Right atrium auricular region (tissue), 2 donors: ENCODE results near the gene MUC12. TPM values are rescaled to one million over a fixed set of nuclear protein-coding genes. Genes with fewer than 3 reads are reported as not detected.
"Not testable (repeated sequence)": the region's sequence is repeated elsewhere in the genome, so short reads cannot be mapped to it uniquely, and the experiment has no call there.

ENCODE experiments used
- DNase-seq: peaks from one replicate; pipeline ENCODE4 v3.0.0-alpha.2; 2019; ENCODE audit warnings: low spot score
- H3K27ac ChIP-seq, 2 donors: fragments of 200-600 bp; sonication (generic); 1 replicate in 1 of 2; 2 replicates in 1 of 2; pipeline ENCODE4 v1.5.1; 2016 to 2019
- H3K27me3 ChIP-seq, 2 donors: fragments of 200-600 bp; sonication (generic); one replicate each; pipeline versions ENCODE4 v1.5.1 to v1.6.0; 2017 to 2019
- H3K36me3 ChIP-seq: fragments of 200-600 bp; sonication (generic); one replicate; pipeline ENCODE4 v1.5.1; 2016
- H3K4me1 ChIP-seq, 2 donors: fragments of 200-600 bp; sonication (generic); one replicate each; pipeline versions ENCODE4 v1.5.1 to v1.6.0; 2017 to 2019
- H3K4me3 ChIP-seq, 2 donors: fragments of 200-600 bp; sonication (generic); 1 replicate in 1 of 2; 2 replicates in 1 of 2; pipeline ENCODE4 v1.5.1; 2017 to 2019; ENCODE audit warnings: mild to moderate bottlenecking in 1 of 2, moderate library complexity in 1 of 2
- H3K9me3 ChIP-seq, 2 donors: fragments of 200-600 bp; sonication (generic); one replicate each; pipeline ENCODE4 v1.5.1; 2019
- total RNA-seq, 2 donors: library from RNA; depleted of rRNA; stranded (reverse); fragments of >200 nt; gene quantifications; one replicate each; pipeline ENCODE4 v1.1.0, GENCODE V29; 2016
- TF ChIP-seq, protein P1 (sequence below), 2 donors: fragments of 200-600 bp; sonication (generic); IDR thresholded peaks; one replicate each; pipeline ENCODE4 v1.5.1; 2019; ENCODE audit warnings: antibody characterized with exemption in 2 of 2

Gene MUC12, protein sequence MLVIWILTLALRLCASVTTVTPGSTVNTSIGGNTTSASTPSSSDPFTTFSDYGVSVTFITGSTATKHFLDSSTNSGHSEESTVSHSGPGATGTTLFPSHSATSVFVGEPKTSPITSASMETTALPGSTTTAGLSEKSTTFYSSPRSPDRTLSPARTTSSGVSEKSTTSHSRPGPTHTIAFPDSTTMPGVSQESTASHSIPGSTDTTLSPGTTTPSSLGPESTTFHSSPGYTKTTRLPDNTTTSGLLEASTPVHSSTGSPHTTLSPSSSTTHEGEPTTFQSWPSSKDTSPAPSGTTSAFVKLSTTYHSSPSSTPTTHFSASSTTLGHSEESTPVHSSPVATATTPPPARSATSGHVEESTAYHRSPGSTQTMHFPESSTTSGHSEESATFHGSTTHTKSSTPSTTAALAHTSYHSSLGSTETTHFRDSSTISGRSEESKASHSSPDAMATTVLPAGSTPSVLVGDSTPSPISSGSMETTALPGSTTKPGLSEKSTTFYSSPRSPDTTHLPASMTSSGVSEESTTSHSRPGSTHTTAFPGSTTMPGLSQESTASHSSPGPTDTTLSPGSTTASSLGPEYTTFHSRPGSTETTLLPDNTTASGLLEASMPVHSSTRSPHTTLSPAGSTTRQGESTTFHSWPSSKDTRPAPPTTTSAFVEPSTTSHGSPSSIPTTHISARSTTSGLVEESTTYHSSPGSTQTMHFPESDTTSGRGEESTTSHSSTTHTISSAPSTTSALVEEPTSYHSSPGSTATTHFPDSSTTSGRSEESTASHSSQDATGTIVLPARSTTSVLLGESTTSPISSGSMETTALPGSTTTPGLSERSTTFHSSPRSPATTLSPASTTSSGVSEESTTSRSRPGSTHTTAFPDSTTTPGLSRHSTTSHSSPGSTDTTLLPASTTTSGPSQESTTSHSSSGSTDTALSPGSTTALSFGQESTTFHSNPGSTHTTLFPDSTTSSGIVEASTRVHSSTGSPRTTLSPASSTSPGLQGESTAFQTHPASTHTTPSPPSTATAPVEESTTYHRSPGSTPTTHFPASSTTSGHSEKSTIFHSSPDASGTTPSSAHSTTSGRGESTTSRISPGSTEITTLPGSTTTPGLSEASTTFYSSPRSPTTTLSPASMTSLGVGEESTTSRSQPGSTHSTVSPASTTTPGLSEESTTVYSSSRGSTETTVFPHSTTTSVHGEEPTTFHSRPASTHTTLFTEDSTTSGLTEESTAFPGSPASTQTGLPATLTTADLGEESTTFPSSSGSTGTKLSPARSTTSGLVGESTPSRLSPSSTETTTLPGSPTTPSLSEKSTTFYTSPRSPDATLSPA (N-terminal part only)
- total RNA-seq: not detected

DNA sequence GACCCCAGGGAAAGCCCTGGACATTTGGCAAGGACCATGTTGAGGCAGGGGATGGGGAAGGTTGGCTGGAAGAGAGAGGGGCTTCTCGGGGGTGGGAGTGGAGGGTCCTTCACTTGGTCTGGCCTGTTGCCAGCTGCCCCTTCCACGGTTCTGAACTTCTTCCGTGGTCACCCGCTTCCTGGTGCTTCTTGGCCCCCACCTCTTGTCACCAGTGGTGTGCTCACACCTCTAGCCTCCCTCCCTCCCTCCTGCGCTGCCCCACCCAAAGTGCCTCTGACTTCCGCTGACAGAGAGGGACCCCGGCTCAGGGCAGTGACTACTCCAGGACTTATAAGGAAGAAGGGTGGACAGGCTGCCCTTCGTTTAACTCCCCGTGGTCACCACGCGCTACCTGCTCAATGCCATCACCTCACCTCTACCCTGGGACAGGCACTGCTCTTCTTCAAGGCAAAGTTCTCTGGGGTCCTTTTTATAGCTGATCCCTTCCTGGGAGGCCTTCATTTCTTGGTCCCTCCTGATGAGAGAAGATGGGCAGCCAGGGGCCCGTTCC is at the start of gene MUC12:
TSS of gene MUC12 (plus strand) at position 500 of the 550 bp plus-strand sequence. CDS start 58 bp downstream, outside the sequence.
- H3K4me1 ChIP-seq: peaks cover 0 to 18% of the 10 kb centered on the region in 2 donors
- H3K9me3 ChIP-seq: peaks cover 0 to 5% of the 10 kb centered on the region in 2 donors
- DNase-seq: no peak
- peaks cover 16 to 26% of the 10 kb centered on the region in 2 donors for H3K27me3 ChIP-seq
- H3K27ac ChIP-seq: no peak within 1 kb of the TSS
- no peaks in the 10 kb centered on the region for H3K36me3 ChIP-seq
- no peak within 1 kb of the TSS for H3K4me3 ChIP-seq
- TF ChIP-seq, protein P1, sequence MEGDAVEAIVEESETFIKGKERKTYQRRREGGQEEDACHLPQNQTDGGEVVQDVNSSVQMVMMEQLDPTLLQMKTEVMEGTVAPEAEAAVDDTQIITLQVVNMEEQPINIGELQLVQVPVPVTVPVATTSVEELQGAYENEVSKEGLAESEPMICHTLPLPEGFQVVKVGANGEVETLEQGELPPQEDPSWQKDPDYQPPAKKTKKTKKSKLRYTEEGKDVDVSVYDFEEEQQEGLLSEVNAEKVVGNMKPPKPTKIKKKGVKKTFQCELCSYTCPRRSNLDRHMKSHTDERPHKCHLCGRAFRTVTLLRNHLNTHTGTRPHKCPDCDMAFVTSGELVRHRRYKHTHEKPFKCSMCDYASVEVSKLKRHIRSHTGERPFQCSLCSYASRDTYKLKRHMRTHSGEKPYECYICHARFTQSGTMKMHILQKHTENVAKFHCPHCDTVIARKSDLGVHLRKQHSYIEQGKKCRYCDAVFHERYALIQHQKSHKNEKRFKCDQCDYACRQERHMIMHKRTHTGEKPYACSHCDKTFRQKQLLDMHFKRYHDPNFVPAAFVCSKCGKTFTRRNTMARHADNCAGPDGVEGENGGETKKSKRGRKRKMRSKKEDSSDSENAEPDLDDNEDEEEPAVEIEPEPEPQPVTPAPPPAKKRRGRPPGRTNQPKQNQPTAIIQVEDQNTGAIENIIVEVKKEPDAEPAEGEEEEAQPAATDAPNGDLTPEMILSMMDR (IDR thresholded peaks at IDR 0.05): no peak

DNA sequence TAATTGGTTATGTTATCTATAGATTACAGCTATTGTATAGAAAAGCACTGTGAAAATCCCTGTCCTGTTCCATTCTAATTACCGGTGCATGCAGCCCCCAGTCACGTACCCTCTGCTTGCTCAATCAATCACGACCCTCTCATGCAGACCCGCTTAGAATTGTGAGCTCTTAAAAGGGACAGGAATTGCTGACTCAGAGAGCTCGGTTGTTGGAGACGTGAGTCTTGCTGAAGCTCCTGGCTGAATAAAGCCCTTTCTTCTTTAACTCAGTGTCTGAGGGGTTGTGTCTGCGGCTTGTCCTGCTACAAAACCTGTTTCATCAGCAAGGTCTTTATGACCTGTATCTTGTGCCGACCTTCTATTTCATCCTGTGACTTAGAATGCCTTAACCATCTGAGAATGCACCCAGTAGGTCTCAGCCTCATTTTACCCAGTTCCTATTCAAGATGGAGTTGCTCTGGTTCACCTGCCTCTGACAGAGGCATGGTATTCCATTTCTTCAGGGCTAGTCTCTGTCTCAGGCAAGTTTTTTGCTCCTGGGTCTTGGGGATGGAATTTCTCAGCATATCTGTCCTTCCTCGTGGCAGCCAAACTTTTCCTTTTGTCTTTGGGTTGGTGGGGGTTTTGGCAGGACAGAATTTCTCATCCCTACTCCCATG is 49.5 kb upstream of the MUC12 start:
- DNase-seq, H3K9me3 ChIP-seq, H3K27ac ChIP-seq, H3K27me3 ChIP-seq, H3K36me3 ChIP-seq, H3K4me3 ChIP-seq, H3K4me1 ChIP-seq: not testable (repeated sequence)

DNA sequence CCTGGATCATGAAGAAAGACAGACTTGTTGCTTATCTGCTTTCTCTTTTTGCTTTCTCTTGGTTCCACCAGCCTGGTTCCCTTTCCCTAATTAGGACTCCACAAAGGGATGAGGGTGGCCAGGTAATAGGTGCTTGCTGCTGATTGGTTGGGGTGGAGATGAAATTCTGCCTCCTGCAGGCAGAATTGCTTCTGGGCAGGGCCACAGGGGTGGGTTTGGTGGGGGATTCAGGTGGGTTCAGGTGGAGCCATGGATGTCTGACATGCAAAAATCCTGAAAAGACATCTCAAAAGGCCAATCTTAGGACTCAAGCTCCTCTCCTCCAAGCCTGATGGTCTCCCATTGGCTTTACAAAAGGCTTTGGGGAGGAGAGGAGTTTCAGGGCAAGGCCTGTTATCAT is 48.3 kb upstream of the MUC12 start:
- H3K36me3 ChIP-seq: no peaks in the 10 kb centered on the region
- no peaks in the 10 kb centered on the region for H3K9me3 ChIP-seq
- TF ChIP-seq, protein P1 (IDR thresholded peaks at IDR 0.05): no peak
- H3K27me3 ChIP-seq: no peaks in the 10 kb centered on the region
- H3K4me3 ChIP-seq: no peak overlapping the region
- DNase-seq: no peak
- no peak overlapping the region for H3K27ac ChIP-seq
- no peaks in the 10 kb centered on the region for H3K4me1 ChIP-seq

DNA sequence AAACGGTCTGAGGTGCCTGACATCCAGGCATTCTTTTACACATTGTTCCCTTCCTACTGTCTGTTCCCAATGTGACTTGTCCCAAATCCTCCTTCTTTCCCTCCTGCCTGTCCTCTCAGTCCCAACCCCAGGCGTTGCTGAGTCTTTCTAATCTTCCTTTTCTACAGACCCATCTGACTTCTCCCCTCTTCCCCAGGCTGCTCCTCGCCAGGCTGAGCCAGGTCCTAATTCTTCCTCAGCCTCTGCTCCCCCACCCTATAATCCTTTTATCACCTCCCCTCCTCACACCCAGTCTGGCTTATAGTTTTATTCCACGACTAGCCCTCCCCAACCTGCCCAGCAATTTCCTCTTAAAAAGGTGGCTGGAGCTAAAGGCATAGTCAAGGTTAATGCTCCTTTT is 45.7 kb upstream of the MUC12 start:
- H3K27me3 ChIP-seq, DNase-seq: not testable (repeated sequence)

DNA sequence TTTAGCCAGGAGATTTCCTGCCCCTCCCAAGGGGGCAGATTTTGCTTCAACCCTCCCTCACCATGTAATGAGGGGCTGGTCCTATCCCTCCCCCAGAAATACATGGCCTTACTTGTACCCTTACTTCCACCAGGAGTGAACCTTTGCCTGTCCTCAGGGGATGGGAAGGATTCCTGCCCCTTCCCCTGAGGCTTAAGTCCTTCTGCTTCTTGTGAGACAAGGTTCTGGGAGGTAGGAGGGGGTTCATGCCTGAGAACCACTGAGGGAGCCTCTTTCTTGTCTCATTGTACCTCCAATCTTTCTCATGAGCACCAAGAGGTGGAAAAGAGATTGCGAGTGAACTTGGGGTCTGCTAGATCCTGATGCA is 39.6 kb upstream of the MUC12 start:
- Histone ChIP-seq H3K9me3 (peaks cover 0 to 10% of the 10 kb centered on the region in 2 donors), H3K27ac (no peak overlapping the region), H3K36me3 (no peaks in the 10 kb centered on the region), H3K4me1 (no peaks in the 10 kb centered on the region), H3K4me3 (no peak overlapping the region), H3K27me3 (no peaks in the 10 kb centered on the region)
- no peak for DNase-seq
- TF ChIP-seq, protein P1 (IDR thresholded peaks at IDR 0.05): no peak

More for the DNA sequence above, 45.7 kb upstream of the MUC12 start:
- not testable (repeated sequence) for H3K9me3 ChIP-seq, H3K4me3 ChIP-seq, H3K27ac ChIP-seq, H3K4me1 ChIP-seq, H3K36me3 ChIP-seq

DNA sequence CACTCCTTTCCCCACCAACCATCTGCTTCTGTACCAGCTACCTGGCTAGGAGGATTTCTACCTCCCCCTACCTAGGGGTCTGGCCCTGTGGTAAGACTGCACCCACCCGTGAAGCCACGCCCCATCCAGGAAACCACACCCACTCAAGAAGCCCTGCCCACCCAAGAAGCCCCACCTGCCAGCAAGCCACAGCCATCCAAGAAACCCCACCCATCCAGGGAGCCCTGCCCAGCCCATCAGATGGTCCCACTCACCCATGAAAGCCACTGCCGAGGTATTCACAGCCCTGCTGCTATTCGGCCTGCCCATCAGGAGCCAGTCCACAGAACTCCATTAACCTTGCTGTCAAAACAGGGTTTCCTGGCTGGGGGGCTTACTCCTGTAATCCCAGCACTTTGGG is 35.6 kb upstream of the MUC12 start:
- Histone ChIP-seq H3K27ac (no peak overlapping the region), H3K9me3 (peaks cover 0 to 10% of the 10 kb centered on the region in 2 donors), H3K4me3 (no peak overlapping the region), H3K36me3 (no peaks in the 10 kb centered on the region), H3K4me1 (no peaks in the 10 kb centered on the region), H3K27me3 (no peaks in the 10 kb centered on the region)
- no peak for DNase-seq
- TF ChIP-seq, protein P1 (IDR thresholded peaks at IDR 0.05): no peak

DNA sequence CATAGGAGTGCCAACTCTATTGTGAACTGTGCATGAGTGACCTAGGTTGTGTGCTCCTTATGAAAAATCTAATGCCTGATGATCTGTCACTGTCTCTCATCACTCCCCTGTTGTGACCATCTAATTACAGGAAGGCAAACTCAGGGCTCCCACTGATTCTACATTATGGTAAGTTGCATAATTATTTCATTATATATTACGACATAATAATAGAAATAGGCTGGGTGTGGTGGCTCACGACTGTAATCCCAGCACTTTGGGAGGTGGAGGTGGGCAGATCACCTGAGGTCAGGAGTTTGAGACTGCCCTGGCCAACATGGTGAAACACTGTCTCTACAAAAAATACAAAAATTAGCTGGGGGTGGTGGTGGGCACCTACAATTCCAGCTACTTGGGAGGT is 34.0 kb upstream of the MUC12 start:
- not testable (repeated sequence) for H3K4me1 ChIP-seq, H3K27me3 ChIP-seq, H3K36me3 ChIP-seq, H3K27ac ChIP-seq, H3K4me3 ChIP-seq, DNase-seq
- H3K9me3 ChIP-seq: peaks cover 0 to 15% of the 10 kb centered on the region in 2 donors

DNA sequence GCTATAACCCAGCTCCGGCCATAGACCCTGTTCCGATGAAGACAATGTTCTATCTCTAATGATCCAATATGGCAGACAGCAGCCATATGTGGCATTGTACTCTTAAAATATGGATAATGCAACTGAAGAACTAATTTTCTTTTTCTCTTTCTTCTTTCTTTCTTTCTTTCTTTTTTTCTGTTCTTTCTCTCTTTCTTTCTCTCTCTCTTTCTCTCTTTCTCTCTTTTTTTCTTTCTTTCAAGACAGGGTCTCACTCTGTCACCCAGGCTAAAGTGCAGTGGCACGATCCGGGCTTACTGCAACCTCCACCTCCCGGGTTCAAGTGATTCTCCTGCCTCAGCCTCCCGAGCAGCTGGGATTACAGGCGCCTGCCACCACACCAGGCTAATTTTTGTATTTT is 33.2 kb upstream of the MUC12 start:
- not testable (repeated sequence) for H3K27ac ChIP-seq, H3K4me3 ChIP-seq, H3K36me3 ChIP-seq, DNase-seq, H3K27me3 ChIP-seq, H3K4me1 ChIP-seq
- H3K9me3 ChIP-seq: peaks cover 0 to 20% of the 10 kb centered on the region in 2 donors
